ENCODE results near the gene TADA3. TPM values are rescaled to one million over a fixed set of nuclear protein-coding genes. Genes with fewer than 3 reads are reported as not detected.

Gene TADA3
- total RNA-seq, 1 donor from 2014 or later, result 54.5 TPM

- H3K4me1 ChIP-seq (ENCODE audit: insufficient read depth, low read length), result peaks cover 13% of the 10 kb centered on the region
Observed at GRCh38 chr3:9780458-9780812, 11.8 kb downstream of the TADA3 start.

DNA sequence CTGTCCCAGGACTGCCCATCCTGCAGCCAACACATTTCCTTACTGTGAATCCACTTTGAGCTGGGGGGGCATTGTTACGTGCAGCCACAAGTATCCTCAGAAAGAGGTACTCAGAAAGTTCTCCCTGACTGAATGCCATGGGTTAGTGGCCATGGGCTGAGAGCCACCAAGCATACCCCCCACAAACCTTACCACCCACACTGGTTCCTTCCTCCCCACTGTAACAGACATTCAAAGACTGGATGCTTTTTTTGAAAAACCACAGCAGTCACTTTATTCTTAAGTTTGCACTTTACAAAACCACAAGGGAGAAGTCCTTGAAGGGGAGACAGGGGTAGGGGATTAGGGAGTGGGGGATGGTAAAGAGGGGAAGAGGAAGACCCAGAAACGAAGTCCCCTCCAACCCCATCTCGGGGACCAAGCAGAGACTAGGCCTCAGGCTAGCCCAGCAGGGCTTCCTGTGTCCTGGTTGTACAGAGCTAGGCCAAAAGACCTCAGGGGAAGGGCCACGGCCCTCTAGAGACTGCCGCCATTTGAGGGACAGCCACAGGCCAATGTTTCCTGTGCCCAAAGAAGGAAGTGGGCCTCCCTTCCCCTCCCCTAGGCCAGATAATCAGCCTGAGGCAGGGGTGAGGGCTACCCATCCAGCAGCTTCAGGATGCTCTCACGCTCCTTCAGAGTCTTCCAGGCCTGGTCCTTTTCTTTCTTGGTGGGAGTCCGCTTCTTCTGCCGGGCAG lies 12.4 kb downstream of the TADA3 start:
- Histone ChIP-seq H3K9ac (ENCODE audit: low read length) (no peak overlapping the region), H3K27ac (ENCODE audit: low read depth, low read length) (no peak overlapping the region), H3K9me3 (ENCODE audit: insufficient read depth, low read depth, low read length) (no peaks in the 10 kb centered on the region), H2AFZ (ENCODE audit: low read depth, low read length) (no peak overlapping the region), H3K4me3 (ENCODE audit: insufficient read depth, low read depth, low read length) (no peak overlapping the region), H4K20me1 (ENCODE audit: insufficient read depth, low read length) (no peaks in the 10 kb centered on the region), H3K4me1 (ENCODE audit: insufficient read depth, low read length) (peaks cover 13% of the 10 kb centered on the region), H3K27me3 (ENCODE audit: insufficient read depth, low read length) (no peaks in the 10 kb centered on the region), H3K36me3 (ENCODE audit: insufficient read depth, low read length) (peaks cover 18% of the 10 kb centered on the region), H3K79me2 (ENCODE audit: insufficient read depth, low read length) (no peaks in the 10 kb centered on the region), H3K4me2 (ENCODE audit: low read length) (no peak overlapping the region)
- Mint-ChIP-seq H3K9me3 (ENCODE audit: unreplicated experiment) (peaks cover 2% of the 10 kb centered on the region), H3K36me3 (ENCODE audit: low read depth, unreplicated experiment) (peaks cover 12% of the 10 kb centered on the region), H3K27ac (ENCODE audit: unreplicated experiment) (peak overlapping the region; percentile 72), H3K4me3 (ENCODE audit: unreplicated experiment) (peak overlapping the region; percentile 71), H3K4me1 (ENCODE audit: low read depth, unreplicated experiment) (peaks cover 34% of the 10 kb centered on the region), H3K27me3 (ENCODE audit: low read depth, unreplicated experiment) (no peaks in the 10 kb centered on the region)
- FAIRE-seq (no peak), DNase-seq (ENCODE audit: low read depth) (no peak)
- TF ChIP-seq, protein P1, sequence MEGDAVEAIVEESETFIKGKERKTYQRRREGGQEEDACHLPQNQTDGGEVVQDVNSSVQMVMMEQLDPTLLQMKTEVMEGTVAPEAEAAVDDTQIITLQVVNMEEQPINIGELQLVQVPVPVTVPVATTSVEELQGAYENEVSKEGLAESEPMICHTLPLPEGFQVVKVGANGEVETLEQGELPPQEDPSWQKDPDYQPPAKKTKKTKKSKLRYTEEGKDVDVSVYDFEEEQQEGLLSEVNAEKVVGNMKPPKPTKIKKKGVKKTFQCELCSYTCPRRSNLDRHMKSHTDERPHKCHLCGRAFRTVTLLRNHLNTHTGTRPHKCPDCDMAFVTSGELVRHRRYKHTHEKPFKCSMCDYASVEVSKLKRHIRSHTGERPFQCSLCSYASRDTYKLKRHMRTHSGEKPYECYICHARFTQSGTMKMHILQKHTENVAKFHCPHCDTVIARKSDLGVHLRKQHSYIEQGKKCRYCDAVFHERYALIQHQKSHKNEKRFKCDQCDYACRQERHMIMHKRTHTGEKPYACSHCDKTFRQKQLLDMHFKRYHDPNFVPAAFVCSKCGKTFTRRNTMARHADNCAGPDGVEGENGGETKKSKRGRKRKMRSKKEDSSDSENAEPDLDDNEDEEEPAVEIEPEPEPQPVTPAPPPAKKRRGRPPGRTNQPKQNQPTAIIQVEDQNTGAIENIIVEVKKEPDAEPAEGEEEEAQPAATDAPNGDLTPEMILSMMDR (IDR thresholded peaks at IDR 0.05; ENCODE audit: insufficient read depth, low read depth, low read length), result no peak
- TF ChIP-seq EZH2 (IDR thresholded peaks at IDR 0.05; ENCODE audit: insufficient read depth, low read length), result no peak

More at GRCh38 chr3:9780458-9780812, 11.8 kb downstream of the TADA3 start:
- Histone ChIP-seq H3K4me2 (ENCODE audit: low read length) (no peak overlapping the region), H3K27ac (ENCODE audit: low read depth, low read length) (no peak overlapping the region), H3K9me3 (ENCODE audit: insufficient read depth, low read depth, low read length) (no peaks in the 10 kb centered on the region), H2AFZ (ENCODE audit: low read depth, low read length) (no peak overlapping the region), H3K36me3 (ENCODE audit: insufficient read depth, low read length) (peaks cover 18% of the 10 kb centered on the region), H3K27me3 (ENCODE audit: insufficient read depth, low read length) (no peaks in the 10 kb centered on the region), H3K9ac (ENCODE audit: low read length) (no peak overlapping the region), H4K20me1 (ENCODE audit: insufficient read depth, low read length) (no peaks in the 10 kb centered on the region), H3K4me3 (ENCODE audit: insufficient read depth, low read depth, low read length) (no peak overlapping the region), H3K79me2 (ENCODE audit: insufficient read depth, low read length) (no peaks in the 10 kb centered on the region)
- no peak for DNase-seq (ENCODE audit: low read depth)
- H3K36me3 Mint-ChIP-seq (ENCODE audit: low read depth, unreplicated experiment), result peaks cover 14% of the 10 kb centered on the region
- H3K4me3 Mint-ChIP-seq (ENCODE audit: unreplicated experiment), result no peak overlapping the region
- no peaks in the 10 kb centered on the region for H3K27me3 Mint-ChIP-seq (ENCODE audit: low read depth, unreplicated experiment)
- H3K9me3 Mint-ChIP-seq (ENCODE audit: unreplicated experiment), result peaks cover 2% of the 10 kb centered on the region
- H3K27ac Mint-ChIP-seq (ENCODE audit: unreplicated experiment), result peak overlapping the region; percentile 26
- TF ChIP-seq EZH2 (IDR thresholded peaks at IDR 0.05; ENCODE audit: insufficient read depth, low read length), result no peak
- TF ChIP-seq, protein P1 (IDR thresholded peaks at IDR 0.05; ENCODE audit: insufficient read depth, low read depth, low read length), result no peak
- FAIRE-seq, result no peak
- H3K4me1 Mint-ChIP-seq (ENCODE audit: low read depth, unreplicated experiment), result peaks cover 34% of the 10 kb centered on the region

DNA sequence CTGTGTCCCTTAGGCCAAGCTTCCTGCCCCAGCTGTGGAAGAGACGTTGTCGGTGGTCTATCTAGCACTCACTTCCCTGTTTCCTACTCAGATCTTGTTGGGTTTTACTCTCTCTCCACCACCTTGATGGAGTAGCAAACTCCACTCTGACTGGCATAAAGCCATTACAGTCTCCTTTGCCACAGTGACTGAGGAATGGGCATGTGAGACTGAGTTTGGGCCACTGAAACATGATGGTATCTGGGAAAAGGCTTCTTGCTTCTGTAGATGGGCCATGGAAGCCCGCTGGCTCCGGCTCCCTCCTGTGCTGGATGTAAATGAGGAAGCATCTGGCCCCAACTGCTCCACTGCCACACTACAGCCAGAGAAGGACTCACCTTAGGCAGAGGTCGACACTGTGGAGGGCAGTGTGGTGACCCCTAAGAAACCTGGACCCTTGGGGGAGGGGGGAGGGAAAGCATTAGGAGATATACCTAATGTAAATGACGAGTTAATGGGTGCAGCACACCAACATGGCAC lies 13.1 kb downstream of the TADA3 start:
- Histone ChIP-seq H3K9ac (ENCODE audit: low read length) (no peak overlapping the region), H3K79me2 (ENCODE audit: insufficient read depth, low read length) (no peaks in the 10 kb centered on the region), H3K36me3 (ENCODE audit: insufficient read depth, low read length) (peaks cover 18% of the 10 kb centered on the region), H3K4me3 (ENCODE audit: insufficient read depth, low read depth, low read length) (no peak overlapping the region), H3K4me1 (ENCODE audit: insufficient read depth, low read length) (peaks cover 13% of the 10 kb centered on the region), H3K27me3 (ENCODE audit: insufficient read depth, low read length) (no peaks in the 10 kb centered on the region), H2AFZ (ENCODE audit: low read depth, low read length) (no peak overlapping the region), H4K20me1 (ENCODE audit: insufficient read depth, low read length) (no peaks in the 10 kb centered on the region), H3K4me2 (ENCODE audit: low read length) (no peak overlapping the region), H3K9me3 (ENCODE audit: insufficient read depth, low read depth, low read length) (no peaks in the 10 kb centered on the region), H3K27ac (ENCODE audit: low read depth, low read length) (no peak overlapping the region)
- Mint-ChIP-seq H3K27ac (ENCODE audit: unreplicated experiment) (no peak overlapping the region), H3K36me3 (ENCODE audit: low read depth, unreplicated experiment) (peaks cover 11% of the 10 kb centered on the region), H3K4me1 (ENCODE audit: low read depth, unreplicated experiment) (peaks cover 34% of the 10 kb centered on the region), H3K27me3 (ENCODE audit: low read depth, unreplicated experiment) (no peaks in the 10 kb centered on the region), H3K9me3 (ENCODE audit: unreplicated experiment) (peaks cover 2% of the 10 kb centered on the region), H3K4me3 (ENCODE audit: unreplicated experiment) (no peak overlapping the region)
- FAIRE-seq, result no peak
- no peak for DNase-seq (ENCODE audit: low read depth)
- no peak for TF ChIP-seq EZH2 (IDR thresholded peaks at IDR 0.05; ENCODE audit: insufficient read depth, low read length)
- TF ChIP-seq, protein P1 (IDR thresholded peaks at IDR 0.05; ENCODE audit: insufficient read depth, low read depth, low read length), result no peak
